ENCODE data around the gene NTHL1. TPM values are rescaled to one million over a fixed set of nuclear protein-coding genes. Genes with fewer than 3 reads are reported as not detected.
"Not testable (repeated sequence)": the region's sequence is repeated elsewhere in the genome, so short reads cannot be mapped to it uniquely, and the experiment has no call there.

NTHL1 gene
- total and polyA plus RNA-seq, 9 donors, result 11.5 to 20.2 (median 14.5) TPM

DNA sequence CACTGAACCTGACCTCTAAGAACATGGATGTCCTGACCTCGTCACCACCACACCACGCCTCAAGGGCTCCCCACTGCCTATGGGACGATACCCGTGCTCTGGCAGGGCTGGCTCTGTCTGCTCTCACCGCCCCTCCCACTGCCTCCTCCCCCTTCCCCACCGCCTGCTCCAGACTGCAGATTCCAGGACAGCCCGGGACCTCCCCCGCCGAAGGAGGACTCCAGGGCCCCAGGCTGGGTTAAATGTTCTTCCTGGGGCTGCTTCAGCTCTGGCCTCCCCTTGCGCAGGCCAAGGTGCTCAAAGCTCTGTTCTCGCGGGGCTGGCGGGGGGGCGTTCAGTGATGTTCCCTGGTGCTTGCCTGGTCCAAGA is 24.9 kb downstream of the NTHL1 start:
- no peak overlapping the region for H3K27ac ChIP-seq (ENCODE audit: low read length)
- peak overlapping the region; percentile 39 for H3K4me3 ChIP-seq (ENCODE audit: low read length)
- DNase-seq, result peak; percentile 50
- no peaks in the 10 kb centered on the region for H3K36me3 ChIP-seq (ENCODE audit: control insufficient read depth, insufficient read depth, low read length)
- H3K27me3 ChIP-seq (ENCODE audit: control insufficient read depth, insufficient read depth, low read length), result peaks cover 36% of the 10 kb centered on the region
- H3K9me3 ChIP-seq (replicated peaks; ENCODE audit: control insufficient read depth, low read depth, low read length), result no peaks in the 10 kb centered on the region
- 0% methylated on average over 10 of the region's 14 CpGs for WGBS (ENCODE audit: insufficient coverage)
- H3K4me1 ChIP-seq (ENCODE audit: control insufficient read depth, insufficient read depth, low read length), result peaks cover 52% of the 10 kb centered on the region

DNA sequence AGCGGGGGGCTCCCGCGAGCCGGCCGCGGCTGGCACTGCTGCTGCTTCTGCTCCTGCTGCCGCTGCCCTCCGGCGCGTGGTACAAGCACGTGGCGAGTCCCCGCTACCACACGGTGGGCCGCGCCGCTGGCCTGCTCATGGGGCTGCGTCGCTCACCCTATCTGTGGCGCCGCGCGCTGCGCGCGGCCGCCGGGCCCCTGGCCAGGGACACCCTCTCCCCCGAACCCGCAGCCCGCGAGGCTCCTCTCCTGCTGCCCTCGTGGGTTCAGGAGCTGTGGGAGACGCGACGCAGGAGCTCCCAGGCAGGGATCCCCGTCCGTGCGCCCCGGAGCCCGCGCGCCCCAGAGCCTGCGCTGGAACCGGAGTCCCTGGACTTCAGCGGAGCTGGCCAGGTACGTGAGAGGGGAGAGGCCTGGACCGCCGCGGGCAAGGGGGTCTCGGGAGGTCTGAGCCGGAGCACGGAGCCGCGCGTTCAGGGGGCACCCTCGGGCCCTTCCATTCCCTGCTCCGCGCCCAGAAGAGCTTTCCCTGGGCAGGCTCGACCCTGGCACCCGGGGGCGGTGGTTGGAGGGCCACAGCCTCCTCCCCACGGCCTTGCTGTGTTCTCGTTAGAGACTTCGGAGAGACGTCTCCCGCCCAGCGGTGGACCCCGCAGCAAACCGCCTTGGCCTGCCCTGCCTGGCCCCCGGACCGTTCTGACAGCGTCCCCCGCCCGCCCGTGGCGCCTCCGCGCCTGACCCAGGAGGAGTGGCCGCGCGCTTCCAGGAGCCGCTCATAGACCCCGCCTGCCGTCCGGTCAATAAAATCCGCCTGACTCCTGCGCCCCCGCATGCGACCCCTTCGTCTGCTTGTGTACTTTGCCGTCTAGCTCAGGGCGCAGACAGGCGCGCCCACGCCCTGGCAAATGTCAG is 27.5 kb downstream of the NTHL1 start:
- H3K4me3 ChIP-seq (ENCODE audit: low read length), result peak overlapping the region; percentile 21
- H3K36me3 ChIP-seq (ENCODE audit: control insufficient read depth, insufficient read depth, low read length), result no peaks in the 10 kb centered on the region
- H3K27ac ChIP-seq (ENCODE audit: low read length), result no peak overlapping the region
- under 1% methylated on average over 92 of the region's 96 CpGs for WGBS (ENCODE audit: insufficient coverage)
- no peaks in the 10 kb centered on the region for H3K9me3 ChIP-seq (replicated peaks; ENCODE audit: control insufficient read depth, low read depth, low read length)
- peaks cover 29% of the 10 kb centered on the region for H3K27me3 ChIP-seq (ENCODE audit: control insufficient read depth, insufficient read depth, low read length)
- DNase-seq, result no peak
- H3K4me1 ChIP-seq (ENCODE audit: control insufficient read depth, insufficient read depth, low read length), result peaks cover 46% of the 10 kb centered on the region

DNA sequence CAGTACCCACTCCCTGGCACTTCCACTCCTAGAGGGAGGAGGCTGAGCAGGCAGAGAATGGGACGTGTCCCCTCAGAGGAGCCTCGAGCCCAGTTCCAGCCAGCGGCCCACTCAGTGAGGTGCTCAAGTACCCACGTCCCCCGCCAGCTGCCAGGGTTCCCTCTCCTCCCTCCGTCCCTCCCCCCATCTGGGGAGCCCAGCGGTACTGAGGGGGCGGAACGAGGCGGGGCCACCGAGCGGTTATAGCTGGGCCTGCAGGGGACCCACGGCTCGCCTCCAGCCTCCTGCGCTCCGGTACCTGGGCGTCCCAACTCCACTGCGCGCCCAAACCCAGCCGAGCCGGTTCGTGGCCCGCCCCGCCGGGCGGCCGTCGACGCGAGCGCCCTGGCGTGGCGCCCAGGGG is 28.1 kb downstream of the NTHL1 start, which contains the start of gene NPW:
Gene NPW (plus strand): TSS at position 268 of the 403 bp plus-strand sequence.
- Histone ChIP-seq H3K9me3 (replicated peaks; ENCODE audit: control insufficient read depth, low read depth, low read length) (no peaks in the 10 kb centered on the region), H3K27ac (ENCODE audit: low read length) (no peak within 1 kb of the TSS), H3K36me3 (ENCODE audit: control insufficient read depth, insufficient read depth, low read length) (no peaks in the 10 kb centered on the region), H3K27me3 (ENCODE audit: control insufficient read depth, insufficient read depth, low read length) (peaks cover 29% of the 10 kb centered on the region), H3K4me3 (ENCODE audit: low read length) (peak within 1 kb of the TSS; percentile 21), H3K4me1 (ENCODE audit: control insufficient read depth, insufficient read depth, low read length) (peaks cover 46% of the 10 kb centered on the region)
- 1% methylated on average over 32 of the region's 33 CpGs for WGBS (ENCODE audit: insufficient coverage)
- DNase-seq, result no peak

DNA sequence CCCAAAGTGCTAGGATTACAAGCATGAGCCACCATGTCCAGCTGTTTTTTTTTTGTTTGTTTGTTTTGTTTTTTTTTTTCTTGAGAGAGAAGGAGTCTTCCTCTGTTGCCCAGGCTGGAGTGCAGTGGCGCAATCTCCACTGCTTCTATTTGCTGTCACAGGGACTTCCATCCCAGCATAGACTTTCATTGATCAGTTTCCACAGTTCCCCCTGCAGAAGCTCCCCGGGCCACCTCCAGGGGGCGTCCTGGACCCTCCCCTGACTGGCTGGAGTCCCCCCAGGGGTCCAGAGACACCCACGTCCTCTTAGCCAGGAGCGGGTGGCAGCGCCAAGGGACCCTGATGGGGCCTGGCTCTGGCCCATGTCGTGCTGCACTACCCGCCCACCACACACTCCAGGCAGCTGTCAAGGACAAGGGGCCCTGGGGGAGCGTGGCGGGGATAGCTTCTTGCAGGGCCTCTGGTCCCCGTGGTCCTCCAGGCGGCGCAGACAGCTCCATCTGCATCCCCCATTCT is 31.2 kb downstream of the NTHL1 start:
- Histone ChIP-seq H3K27me3 (ENCODE audit: control insufficient read depth, insufficient read depth, low read length) (peaks cover 25% of the 10 kb centered on the region), H3K4me1 (ENCODE audit: control insufficient read depth, insufficient read depth, low read length) (peaks cover 28% of the 10 kb centered on the region), H3K4me3 (ENCODE audit: low read length) (no peak overlapping the region), H3K27ac (ENCODE audit: low read length) (no peak overlapping the region), H3K9me3 (replicated peaks; ENCODE audit: control insufficient read depth, low read depth, low read length) (no peaks in the 10 kb centered on the region), H3K36me3 (ENCODE audit: control insufficient read depth, insufficient read depth, low read length) (no peaks in the 10 kb centered on the region)
- 22% methylated on average over 12 of the region's 13 CpGs for WGBS (ENCODE audit: insufficient coverage)
- DNase-seq, result no peak

DNA sequence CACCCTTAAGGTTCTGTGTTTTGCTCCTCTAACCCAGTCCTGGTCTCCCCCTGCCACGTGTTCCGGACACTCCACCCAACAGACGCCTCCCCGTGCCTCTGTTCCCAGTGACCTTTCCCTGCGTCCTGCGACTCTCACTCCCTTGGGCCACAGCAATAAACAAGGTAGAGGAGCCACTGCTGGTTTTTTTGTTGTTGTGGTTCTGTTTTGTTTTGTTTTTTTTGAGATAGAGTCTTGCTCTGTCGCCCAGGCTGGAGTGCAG is 31.8 kb downstream of the NTHL1 start:
- H3K4me3 ChIP-seq (ENCODE audit: low read length), result no peak overlapping the region
- H3K9me3 ChIP-seq (replicated peaks; ENCODE audit: control insufficient read depth, low read depth, low read length), result no peaks in the 10 kb centered on the region
- no peak for DNase-seq
- H3K27ac ChIP-seq (ENCODE audit: low read length), result peak overlapping the region; percentile 29
- peaks cover 22% of the 10 kb centered on the region for H3K27me3 ChIP-seq (ENCODE audit: control insufficient read depth, insufficient read depth, low read length)
- no peaks in the 10 kb centered on the region for H3K36me3 ChIP-seq (ENCODE audit: control insufficient read depth, insufficient read depth, low read length)
- peaks cover 27% of the 10 kb centered on the region for H3K4me1 ChIP-seq (ENCODE audit: control insufficient read depth, insufficient read depth, low read length)
- no CpG with 5 or more reads among the region's 7 CpGs for WGBS (ENCODE audit: insufficient coverage)

DNA sequence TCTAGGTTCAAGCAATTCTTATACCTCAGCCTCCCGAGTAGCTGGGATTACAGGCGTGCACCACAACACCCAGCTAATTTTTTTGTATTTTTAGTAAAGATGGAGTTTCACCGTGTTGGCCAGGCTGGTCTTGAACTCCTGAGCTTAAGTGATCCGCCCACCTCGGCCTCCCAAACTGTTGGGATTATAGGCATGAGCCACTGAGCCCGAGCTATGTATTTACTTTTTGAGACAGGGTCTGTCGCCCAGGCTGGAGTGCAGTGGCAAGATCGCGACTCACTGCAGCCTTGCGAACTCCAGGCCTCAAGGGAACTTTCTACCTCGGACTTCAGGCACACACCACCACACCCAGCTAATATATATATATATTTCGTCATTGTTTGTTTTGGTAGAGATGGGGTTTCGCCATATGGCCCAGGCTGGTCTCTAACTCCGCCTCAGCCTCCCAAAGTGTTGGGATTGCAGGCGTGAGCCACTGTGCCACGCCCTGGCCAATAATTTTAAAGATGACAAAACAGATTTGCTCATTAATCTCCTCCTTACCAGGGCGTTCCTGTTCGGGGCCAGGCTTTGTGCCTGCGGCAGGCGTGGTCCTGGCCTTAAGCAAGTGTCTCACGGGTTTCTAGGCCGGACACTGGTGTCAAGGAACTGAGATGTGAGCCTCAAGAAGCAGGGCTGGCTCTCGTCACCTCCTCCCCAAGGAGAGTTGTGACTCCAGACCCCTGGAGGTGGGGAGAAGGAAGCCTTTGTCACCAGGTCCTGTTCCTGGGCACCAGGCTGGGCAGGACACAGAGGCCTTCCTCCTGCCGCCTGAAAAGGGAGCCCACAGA is 32.3 kb downstream of the NTHL1 start:
- Histone ChIP-seq H3K9me3 (replicated peaks; ENCODE audit: control insufficient read depth, low read depth, low read length) (no peaks in the 10 kb centered on the region), H3K27me3 (ENCODE audit: control insufficient read depth, insufficient read depth, low read length) (peaks cover 17% of the 10 kb centered on the region), H3K4me1 (ENCODE audit: control insufficient read depth, insufficient read depth, low read length) (peaks cover 26% of the 10 kb centered on the region), H3K36me3 (ENCODE audit: control insufficient read depth, insufficient read depth, low read length) (no peaks in the 10 kb centered on the region), H3K4me3 (ENCODE audit: low read length) (no peak overlapping the region), H3K27ac (ENCODE audit: low read length) (peak overlapping the region; percentile 29)
- WGBS (ENCODE audit: insufficient coverage), result 67% methylated on average over 14 of the region's 24 CpGs
- DNase-seq, result no peak

DNA sequence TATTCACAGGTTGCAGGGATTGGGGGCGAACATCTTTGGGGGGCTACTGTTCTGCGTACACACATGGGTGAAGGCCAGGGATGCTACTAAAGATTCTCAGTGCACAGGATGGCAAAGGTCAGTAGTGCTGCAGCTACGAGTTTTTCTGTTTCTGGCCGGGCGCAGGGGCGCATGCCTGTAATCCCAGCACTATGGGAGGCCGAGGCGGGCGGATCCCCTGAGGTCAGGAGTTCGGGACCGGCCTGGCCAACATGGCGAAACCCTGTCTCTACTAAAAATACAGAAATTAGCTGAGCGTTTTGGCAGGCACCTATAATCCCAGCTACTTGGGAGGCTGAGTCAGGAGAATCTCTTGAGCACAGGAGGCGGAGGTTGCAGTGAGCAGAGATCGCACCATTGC is 34.1 kb downstream of the NTHL1 start:
- H3K27ac ChIP-seq (ENCODE audit: low read length), result no peak overlapping the region
- no peak for DNase-seq
- peaks cover 27% of the 10 kb centered on the region for H3K4me1 ChIP-seq (ENCODE audit: control insufficient read depth, insufficient read depth, low read length)
- no peaks in the 10 kb centered on the region for H3K36me3 ChIP-seq (ENCODE audit: control insufficient read depth, insufficient read depth, low read length)
- no peak overlapping the region for H3K4me3 ChIP-seq (ENCODE audit: low read length)
- WGBS (ENCODE audit: insufficient coverage), result 78% methylated on average over 13 of the region's 15 CpGs
- peaks cover 2% of the 10 kb centered on the region for H3K27me3 ChIP-seq (ENCODE audit: control insufficient read depth, insufficient read depth, low read length)
- no peaks in the 10 kb centered on the region for H3K9me3 ChIP-seq (replicated peaks; ENCODE audit: control insufficient read depth, low read depth, low read length)

DNA sequence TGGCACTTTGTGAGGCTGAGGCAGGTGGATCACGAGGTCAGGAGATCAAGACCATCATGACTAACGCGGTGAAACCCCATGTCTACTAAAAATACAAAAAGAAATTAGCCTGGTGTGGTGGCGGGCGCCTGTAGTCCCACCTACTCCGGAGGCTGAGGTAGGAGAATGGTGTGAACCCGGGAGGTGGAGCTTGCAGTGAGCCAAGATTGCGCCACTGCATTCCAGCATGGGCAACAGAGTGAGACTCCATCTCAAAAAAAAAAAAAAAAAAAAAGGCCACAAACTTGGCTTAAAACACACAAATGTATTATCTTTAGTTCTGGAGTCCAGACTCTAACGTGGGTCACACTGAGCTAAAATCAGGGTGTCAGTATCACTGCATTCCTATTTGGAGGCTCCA is 35.9 kb downstream of the NTHL1 start:
- WGBS (ENCODE audit: insufficient coverage), result 76% methylated on average over 5 of the region's 9 CpGs
- H3K27ac ChIP-seq (ENCODE audit: low read length); H3K36me3 ChIP-seq (ENCODE audit: control insufficient read depth, insufficient read depth, low read length); H3K4me3 ChIP-seq (ENCODE audit: low read length); H3K9me3 ChIP-seq (replicated peaks; ENCODE audit: control insufficient read depth, low read depth, low read length); DNase-seq; H3K27me3 ChIP-seq (ENCODE audit: control insufficient read depth, insufficient read depth, low read length): not testable (repeated sequence)
- peaks cover 42% of the 10 kb centered on the region for H3K4me1 ChIP-seq (ENCODE audit: control insufficient read depth, insufficient read depth, low read length)

DNA sequence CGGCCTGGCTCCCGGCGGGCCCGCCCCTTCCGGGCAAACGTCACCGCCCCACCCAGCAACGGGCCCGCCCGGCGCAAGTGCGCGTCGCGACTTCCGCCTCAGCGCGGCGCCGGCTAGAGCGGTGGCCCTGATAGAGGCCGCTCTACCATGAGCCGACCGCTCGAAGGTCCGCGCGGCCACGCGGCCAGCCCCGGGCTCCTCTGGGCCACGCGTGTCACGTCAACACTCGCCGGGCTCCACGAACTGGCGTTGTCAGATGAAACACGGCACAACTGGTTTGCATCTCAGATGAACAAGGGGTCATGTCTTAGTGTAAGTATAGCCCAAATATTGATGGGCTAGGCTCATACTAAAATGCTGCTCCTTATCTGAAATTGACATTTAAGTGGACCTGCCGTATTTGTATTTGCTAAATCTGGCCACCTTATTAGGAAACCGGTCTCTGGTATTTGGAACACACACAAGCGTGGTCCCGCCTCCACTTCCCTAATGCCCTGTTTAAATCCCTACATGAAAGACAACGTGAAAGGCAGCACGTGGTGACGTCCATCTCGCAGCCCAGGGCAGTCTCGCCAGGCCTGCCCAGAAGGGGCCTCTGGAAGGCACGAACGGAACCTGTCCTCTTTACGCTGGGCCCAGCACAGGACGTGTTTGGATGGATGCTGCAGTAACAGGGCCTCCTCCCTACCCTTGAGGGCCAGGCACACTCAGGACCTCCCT is 37.7 kb downstream of the NTHL1 start, which contains the start of gene ZNF598:
Gene ZNF598 (minus strand): TSS at position 31 of the 720 bp plus-strand sequence.
- H3K36me3 ChIP-seq (ENCODE audit: control insufficient read depth, insufficient read depth, low read length), result peaks cover 13% of the 10 kb centered on the region
- H3K27ac ChIP-seq (ENCODE audit: low read length), result peak within 1 kb of the TSS; percentile 93
- DNase-seq, result peak; percentile 95
- peaks cover 48% of the 10 kb centered on the region for H3K4me1 ChIP-seq (ENCODE audit: control insufficient read depth, insufficient read depth, low read length)
- H3K9me3 ChIP-seq (replicated peaks; ENCODE audit: control insufficient read depth, low read depth, low read length), result no peaks in the 10 kb centered on the region
- WGBS (ENCODE audit: insufficient coverage), result under 1% methylated on average over 48 of the region's 52 CpGs
- H3K4me3 ChIP-seq (ENCODE audit: low read length), result peak within 1 kb of the TSS; percentile 81
- no peaks in the 10 kb centered on the region for H3K27me3 ChIP-seq (ENCODE audit: control insufficient read depth, insufficient read depth, low read length)
